GM21381 (cell line): ENCODE results near the gene SS18L1.

Experiments used
- ATAC-seq: cut with Tn5 transposase; IDR thresholded peaks from one replicate; pipeline ENCODE4 v1.9.1; 2021; ENCODE audit warnings: mild to moderate bottlenecking, moderate library complexity; ENCODE audit not compliant: unreplicated experiment

Gene SS18L1

DNA sequence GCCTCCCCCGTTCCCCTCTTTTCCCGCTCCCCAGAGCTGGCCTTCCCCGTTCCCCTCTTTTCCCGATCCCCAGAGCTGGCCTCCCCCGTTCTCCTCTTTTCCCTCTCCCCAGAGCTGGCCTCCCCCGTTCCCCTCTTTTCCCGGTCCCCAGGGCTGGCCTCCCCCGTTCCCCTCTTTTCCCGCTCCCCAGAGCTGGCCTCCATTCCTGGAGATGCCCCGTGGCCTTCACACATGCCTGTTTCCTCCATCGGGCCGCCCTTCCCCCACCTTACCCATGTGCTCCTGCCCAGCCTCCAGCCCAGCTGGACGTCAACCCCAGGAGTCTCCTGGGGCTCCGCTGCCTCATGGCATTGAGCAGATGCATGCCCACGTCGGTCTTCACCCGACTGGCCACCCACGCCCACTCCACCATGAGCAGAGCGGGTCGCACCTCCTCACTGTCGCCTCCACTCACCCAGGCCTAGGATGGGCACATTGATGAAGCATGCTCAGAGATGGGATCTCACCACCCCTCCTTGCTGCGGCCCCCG lies 8.3 kb downstream of the SS18L1 start:
- no peak for ATAC-seq

DNA sequence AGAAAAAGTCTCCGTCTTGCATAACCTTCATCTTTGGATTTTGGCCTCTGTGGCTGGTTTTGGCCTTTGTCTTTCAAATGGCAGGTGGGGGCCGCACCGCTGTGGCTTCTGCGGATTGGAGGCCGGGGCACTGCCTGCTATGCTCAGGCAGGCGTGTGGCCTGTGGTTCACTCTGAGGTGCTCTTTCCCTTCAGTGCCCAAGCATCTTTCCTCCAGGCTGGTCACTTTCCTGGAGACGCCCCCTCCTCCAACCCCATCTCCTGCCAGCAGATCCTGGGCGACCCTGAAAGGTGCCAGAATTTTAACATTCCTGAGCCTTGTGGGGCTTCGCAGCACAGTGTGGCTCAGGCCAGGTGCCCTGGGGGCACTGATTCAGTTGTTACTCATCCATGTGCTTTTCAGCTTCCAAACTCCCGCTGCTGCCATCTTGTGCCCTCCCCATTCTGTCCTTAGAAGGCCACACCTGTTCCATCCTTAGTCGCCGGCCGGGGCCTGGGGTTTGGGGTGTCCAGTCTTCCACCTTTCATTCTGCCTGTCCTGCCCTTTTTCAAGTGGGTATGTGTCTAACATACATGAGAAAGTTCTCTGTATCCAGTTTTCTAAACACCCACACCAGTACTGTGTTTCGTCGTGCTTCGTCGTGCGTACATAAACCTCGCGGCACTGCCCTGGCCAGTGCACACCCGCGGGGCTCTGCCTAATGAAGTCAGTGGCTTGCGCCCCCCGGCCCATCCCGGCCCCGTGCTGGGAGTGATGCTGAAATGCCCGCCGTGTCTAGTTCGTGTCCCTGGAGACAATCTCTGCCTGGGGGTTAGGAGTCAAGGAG lies 12.1 kb downstream of the SS18L1 start:
- ATAC-seq = no peak

DNA sequence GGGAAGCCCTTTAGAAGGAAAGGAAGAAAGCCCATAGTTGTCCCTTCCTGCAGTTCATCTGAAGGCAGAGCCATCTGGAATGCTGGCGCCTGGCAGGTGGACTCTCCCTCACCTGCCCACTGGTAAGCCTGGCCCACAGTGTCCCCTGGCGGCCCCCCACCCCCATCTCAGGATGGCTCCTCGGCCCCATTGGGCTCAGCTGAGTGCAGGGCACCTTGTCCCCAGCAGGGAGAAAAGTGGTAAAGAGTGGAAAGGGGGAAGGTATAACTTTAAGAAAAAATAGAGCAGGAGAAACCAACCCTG lies 12.6 kb downstream of the SS18L1 start:
- no peak for ATAC-seq

DNA sequence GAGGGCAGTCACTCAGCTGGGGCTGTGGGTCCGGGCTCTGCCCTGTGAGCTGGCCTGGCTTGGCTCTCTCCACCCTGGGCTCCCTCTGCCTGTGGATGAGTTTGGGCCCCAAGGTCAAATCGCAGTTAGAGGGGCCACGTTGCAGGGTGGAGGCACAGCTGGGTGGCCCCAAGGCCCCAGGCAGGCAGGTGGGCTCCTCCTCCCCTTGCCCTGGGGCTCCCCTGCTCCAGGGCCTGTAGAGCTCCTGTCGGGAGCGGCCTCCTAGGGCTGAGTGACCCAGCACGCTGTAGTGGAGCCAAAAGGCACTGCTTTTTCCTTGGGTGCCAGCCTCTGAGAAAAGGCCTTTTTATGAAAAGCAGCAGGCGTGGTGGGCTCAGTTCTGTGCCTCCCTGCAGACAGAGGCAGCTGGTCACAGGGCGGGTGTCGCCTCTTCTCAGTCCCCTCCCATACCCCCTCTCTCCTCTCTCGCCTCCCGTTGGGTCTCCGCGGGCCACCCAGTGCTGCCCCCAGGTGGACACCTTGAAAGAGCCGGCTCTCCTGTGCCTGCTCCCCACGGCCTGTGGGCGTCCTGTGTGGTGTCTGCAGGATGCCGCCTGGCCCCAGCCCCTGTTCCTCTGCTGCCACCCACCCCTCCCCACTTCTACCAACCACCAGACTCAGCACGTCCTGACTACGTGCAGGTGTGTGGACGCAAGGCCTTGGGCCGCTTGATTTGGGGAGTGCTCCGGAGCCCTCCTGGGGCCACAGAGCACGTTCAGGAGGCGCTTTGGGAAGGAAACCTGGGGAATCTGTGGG lies 13.2 kb downstream of the SS18L1 start:
- no peak for ATAC-seq

DNA sequence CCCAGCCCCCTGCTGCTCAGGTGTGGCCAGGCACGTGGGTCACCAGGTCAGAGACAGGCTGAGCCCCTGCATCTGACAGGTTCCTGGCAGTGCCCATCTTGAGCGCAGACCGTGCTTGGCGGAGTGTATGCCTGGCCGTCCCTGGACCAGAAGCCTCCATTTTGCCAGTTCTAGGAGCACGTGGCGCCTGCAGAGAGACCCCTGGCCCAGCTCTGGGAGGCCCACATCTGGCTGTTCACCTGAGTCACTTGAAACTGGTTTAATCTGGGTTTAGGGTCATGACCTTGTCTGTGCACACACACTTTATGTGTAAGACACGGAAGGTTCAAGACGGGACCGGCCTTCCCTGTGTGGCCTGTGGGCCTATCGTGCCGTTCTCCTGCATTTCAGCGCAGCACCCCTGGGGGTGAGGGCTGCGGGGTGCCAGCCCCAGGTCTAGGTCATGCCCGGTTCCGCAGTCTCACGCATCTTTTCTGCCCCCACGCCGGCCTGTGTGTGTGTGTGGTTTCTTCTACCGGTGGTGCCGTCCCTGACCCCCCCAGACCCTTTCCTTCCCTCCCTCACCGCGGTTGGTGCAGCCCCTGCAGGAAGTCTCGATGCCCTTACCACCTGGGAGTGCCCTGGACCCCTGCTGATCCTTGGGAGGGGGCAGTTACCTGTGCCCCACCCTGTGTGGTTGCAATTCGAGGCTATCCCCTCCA lies 14.0 kb downstream of the SS18L1 start:
- no peak for ATAC-seq

DNA sequence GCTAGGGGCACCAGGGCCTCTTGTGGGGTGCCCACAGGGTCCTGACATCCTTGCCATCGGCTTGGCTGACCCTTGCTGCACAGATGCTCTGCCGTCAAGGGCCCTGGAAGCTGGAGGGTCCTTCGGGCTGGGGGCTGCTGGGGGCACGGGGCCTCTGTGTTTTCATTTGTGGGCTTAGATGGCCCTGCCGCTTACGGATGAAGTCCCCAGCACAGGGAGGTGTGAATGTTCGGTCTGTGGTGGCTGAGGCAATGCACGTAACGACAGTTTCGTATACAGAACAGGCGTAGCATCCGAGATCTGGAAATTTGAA lies 14.5 kb downstream of the SS18L1 start:
- no peak for ATAC-seq

DNA sequence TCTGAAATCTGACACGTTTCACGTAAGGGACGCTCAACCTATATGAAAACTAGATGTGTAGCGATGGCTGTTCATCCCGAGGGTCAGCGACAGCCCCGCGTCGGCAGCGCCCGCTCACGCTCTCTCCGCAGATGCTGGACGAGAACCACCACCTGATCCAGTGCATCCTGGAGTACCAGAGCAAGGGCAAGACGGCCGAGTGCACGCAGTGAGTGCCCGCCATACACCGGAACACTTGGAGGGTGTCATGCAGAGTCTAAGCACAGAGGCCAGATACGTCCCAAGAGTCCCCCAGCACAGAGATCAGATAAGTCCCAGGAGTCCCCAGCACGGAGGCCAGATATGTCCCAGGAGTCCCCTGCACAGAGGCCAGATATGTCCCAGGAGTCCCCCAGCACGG lies 15.0 kb downstream of the SS18L1 start:
- ATAC-seq = no peak

DNA sequence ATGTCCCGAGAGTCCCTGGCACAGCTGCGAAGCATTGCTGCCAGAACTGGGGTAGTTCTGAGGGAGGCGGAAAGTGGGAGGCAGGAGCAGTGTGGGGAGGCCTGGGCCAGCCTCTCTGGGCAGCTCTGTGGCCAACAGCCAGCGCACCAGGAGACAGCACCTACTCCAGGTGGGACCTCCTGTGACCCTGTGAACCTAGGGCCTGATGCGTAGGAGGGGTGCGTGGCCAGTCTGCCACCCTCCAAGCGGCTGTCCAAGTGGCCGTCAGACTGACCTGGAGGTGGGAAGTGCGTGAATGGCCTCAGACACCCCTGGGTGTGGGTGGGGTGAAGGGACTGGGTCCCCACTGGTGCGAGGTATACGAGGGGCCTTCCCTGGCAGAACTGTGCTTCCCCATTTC lies 15.5 kb downstream of the SS18L1 start:
- no peak for ATAC-seq

DNA sequence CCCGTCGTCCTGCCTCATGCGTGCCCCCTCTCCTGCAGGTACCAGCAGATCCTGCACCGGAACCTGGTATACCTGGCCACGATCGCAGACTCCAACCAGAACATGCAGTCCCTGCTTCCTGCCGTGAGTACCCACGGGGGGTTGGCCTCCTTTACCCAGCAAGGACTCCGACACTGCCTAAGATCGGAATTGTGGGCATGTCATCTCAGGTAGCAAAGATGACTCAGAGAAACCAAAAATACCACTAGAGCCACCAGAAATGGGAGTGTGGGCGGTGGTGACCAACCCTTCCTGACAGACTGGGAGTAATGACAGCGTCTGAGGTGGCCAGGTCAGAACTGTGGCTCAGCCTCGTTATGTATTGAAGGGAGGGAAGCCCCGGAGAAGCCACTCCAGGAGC lies 16.3 kb downstream of the SS18L1 start:
- ATAC-seq = no peak

DNA sequence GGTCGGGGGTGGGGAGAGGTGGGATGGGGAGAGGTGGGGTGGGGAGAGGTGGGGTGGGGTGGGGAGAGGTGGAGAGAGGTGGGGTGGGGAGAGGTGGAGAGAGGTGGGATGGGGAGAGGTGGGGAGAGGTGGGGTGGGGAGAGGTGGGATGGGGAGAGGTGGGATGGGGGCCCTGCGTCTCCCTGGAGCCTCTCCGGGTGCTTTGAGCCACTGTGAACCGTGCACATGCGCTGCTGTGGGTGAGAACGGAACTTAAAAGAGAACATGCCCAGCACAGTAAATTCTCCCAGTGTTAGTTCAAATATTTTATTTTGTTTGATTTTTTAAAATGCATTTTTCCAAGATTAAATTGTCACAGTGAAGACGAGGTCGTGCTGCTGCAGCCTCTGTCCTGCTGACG lies 16.7 kb downstream of the SS18L1 start:
- no peak for ATAC-seq

DNA sequence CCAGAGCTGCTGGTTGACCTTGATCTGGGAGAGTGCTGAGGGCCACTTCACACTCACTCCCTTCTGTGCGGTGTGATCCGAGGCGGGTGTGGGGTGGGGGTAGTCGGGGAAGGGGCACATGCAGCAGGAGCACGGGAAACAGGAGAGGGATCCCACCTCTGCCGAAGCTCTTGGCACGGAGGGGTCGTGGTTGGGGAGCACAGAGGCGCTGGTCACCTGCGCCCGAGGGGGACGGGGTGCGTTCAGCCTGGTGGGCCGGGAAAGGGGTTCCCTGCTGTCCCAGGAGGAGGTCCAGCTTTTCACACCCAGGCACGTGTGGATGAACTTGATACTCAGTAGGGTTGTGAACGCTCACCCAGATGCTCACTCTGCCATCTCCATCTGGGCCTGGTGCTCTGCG lies 17.3 kb downstream of the SS18L1 start:
- no peak for ATAC-seq

DNA sequence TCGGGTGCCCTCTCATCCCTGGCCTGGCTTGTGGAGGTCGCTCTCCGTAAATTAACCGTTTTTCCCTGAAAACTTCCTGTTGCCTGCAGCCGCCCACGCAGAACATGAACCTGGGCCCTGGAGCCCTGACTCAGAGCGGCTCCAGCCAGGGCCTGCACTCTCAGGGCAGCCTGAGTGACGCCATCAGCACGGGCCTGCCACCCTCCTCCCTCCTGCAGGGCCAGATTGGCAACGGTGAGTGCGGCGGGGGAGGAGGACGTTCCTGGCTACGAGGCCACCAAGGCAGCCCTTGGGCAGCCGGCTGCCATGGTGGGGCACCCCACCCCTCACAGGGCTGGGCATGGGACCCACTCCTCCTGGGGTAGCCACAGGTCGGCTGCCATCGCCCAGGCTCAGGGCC lies 17.8 kb downstream of the SS18L1 start:
- ATAC-seq = no peak

DNA sequence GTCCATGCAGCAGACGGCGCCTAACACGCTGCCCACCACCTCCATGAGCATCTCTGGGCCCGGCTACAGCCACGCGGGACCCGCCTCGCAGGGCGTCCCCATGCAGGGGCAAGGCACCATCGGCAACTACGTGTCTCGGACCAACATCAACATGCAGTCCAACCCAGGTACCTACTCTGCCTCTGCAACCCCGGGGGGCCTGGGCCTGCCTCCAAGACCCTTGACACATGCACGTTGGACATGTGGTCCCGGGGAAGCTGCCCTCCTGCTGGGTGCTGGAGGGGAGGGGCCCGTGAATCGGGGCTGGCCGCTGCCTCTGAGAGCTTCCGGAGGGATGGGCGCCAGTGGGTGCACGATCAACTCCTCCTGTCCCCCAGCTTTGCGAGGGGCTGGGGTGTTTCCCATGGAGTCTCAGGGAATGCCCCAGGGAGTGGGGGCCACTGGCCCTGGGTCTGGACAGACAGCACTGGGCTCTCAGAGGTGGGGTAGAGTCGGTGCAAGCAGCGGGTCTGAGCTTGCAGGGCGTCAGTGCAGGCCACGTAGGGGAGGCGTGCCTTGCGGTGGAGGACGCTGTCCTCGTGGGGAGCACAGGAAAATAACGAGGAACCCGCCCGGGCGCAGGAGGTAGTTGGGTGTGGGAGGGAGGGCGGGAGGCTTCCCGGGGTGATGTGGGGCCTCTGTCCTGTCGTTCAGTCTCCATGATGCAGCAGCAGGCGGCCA lies 19.4 kb downstream of the SS18L1 start:
- ATAC-seq = no peak

DNA sequence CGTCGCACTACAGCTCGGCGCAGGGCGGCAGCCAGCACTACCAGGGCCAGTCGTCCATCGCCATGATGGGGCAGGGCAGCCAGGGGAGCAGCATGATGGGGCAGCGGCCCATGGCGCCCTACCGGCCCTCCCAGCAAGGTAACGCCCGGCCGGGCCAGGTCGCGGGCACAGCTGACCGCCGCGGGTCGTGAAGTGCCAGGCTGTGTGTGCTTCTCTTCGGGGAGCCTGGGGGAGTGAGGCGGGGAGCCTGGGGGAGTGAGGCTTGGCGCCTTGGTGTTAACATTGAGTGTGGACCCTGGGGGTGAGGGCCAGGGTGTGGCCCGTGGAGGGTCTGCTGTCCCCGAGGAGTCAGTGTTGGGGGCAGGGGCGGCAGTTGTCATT lies 19.9 kb downstream of the SS18L1 start:
- no peak for ATAC-seq

DNA sequence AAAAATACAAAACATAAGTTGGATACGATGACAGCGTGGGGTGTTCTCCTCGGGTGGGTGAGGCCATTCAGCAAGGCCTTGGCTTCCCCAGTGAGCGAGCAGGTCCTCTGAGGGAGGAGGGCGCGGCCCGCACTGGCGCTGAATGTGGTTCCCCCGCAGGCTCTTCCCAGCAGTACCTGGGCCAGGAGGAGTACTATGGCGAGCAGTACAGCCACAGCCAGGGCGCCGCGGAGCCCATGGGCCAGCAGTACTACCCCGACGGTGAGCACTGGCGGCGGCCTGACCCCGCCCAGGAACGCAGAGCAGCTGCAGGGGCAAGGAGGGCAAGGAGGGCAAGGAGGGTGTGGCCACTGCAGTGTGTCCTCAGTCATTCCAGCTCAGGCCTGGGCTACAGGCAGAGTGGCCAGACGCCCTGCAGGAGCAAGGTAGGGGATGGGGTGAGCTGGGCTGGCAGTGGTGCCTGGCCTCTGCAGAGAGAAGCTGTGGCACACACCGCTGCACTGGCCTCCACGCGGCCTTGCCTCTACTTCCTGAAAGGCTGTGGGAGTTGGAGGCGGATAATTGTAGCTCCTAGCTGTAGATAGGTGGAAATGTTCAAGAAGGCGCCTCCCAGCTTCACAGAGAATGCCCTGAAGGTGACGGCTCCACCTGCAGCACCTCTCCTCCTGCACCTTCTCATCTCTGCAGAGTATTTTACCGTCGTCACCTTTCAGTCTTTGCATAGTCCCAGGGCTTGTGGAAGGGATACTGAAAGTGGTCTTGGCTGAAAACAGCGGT lies 20.6 kb downstream of the SS18L1 start:
- no peak for ATAC-seq

DNA sequence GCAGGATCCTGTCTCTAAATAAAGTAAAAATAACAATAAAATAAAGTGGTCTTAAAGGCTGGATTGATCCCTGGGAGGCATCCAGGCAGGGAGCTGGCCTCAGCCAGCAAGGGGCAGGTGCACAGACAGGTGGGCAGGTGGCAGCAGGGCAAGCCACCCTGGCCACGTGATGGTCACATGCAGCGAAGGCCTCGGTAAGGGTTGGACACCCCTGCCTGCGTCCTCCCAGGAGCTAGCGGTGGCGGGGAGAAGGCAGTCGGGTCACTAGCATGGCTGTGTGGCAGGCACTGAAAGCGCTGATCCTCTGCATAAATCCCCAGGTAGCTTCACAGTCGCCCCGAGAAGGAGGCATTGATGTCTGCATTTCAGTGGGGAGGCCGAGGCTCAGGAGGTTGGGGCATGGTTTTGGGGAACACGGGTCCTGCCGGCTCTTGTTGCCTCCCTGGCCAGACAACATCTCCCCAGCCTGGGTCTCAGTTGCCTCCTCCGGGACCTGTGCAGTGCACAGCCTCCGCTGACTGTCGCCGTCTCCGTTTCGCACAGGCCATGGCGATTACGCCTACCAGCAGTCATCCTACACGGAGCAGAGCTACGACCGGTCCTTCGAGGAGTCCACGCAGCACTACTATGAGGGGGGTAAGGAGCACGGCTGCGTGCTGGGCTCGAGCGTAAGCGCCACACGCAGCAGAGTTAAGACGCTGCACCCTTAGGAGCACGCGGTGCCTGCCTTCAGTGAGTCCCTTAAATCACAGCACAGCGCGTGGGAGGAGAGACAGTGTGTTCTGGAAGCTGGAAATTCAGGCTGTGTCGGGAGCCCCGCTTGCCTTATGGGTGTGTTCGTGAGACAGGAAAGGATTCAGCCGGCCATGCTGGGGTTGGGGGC lies 21.6 kb downstream of the SS18L1 start:
- no peak for ATAC-seq

DNA sequence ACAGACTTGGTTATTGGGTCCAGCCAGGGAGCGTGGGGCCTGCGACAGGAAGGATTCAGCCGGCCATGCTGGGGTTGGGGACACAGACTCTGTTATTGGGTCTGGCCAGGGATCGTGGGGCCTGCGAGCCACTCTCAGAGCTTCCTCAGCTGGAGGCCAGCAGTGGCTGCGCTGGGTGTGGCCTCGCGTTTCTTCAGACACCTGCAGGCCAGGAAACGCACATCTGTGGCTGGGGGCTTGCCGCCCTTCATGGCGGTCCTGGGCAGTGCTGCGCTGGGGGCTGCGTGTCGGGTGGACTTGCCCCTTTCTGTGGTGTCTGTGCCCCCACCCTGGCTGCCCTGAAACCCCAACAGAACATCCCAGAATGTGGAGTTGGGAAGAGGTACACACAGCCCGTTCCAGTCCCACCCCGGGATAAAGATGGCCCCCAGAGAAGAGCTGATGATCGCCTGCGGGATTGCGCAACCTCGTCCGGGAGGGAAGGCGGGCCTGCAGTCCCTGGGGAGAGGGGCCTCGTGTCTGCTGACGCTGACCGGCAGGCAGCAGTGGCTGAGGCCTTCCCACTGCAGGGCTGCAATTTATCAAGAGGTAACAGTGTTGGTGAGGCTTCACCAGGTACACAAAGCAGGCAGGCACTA lies 22.3 kb downstream of the SS18L1 start:
- no peak for ATAC-seq

DNA sequence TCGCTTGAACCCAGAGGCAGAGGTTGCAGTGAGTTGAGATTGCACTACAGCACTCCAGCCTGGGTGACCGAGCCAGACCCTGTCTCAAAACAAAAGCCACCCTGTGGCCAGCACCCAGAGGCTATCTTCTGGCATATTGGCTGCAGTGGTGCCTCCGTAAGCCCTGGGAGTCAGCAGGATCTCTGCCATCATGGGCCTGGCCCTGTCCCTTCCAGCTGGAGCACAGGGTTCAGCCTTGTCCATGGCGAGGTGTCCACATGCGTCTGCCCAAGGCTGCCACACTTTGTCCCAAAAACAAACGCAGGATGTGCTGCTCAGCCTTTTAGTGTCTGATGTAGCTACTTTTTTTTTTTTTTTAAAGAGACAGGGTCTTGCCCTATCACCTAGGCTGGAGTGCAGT lies 23.9 kb downstream of the SS18L1 start:
- no peak for ATAC-seq

DNA sequence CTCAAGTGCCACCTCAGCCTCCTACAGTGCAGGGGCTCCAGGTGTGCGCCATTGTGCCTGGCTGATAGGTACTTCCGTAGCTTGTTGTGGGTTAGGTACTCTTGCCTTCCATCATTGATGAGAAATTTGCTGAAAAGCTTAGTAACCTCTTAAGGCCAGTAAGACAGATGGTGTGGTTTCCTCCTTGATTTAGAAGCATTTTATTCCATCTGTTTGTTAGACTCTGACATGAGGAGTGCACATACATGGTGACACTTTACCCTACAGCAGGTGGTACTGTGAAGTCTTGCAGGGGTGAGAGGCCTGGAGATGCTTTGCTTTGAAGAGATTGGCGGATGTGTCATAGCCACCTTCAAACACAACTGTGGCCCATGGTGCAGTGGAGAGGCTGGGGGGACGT lies 24.5 kb downstream of the SS18L1 start:
- no peak for ATAC-seq
